Neural progenitor cell (in vitro differentiated cells): ENCODE data around the gene FYCO1.

ENCODE experiments used
- EZH2 ChIP-seq: fragments of 200-600 bp; sonication (generic); IDR thresholded peaks from 2 replicates; pipeline ENCODE4 v1.6.1; 2017; ENCODE audit warnings: antibody characterized with exemption, mild to moderate bottlenecking, moderate library complexity
- TF ChIP-seq, protein P1 (sequence below): fragments of 200-600 bp; sonication (generic); IDR thresholded peaks from 2 replicates; pipeline ENCODE4 v1.5.1; 2017; ENCODE audit warnings: antibody characterized with exemption, mild to moderate bottlenecking

DNA sequence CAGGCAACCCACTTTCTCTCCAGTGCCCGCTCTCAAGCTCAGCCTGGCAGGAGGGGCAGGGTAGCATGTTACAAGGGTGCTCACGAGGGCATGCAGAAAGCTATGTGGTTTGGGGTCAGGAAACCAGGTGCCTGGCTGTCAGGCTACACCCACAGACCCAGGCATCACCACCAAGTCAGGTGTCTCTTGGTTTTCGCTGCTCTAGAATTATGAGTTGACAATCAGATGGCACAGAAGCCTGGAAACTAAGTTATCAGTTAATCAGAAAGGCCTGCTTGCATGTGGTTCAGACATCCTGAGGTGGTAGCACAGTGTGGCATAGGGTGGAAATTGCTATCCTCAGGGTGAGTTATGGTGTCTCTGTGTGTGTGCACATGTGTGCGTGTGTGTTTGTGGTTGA lies 125.5 kb downstream of the FYCO1 start:
- TF ChIP-seq, protein P1, sequence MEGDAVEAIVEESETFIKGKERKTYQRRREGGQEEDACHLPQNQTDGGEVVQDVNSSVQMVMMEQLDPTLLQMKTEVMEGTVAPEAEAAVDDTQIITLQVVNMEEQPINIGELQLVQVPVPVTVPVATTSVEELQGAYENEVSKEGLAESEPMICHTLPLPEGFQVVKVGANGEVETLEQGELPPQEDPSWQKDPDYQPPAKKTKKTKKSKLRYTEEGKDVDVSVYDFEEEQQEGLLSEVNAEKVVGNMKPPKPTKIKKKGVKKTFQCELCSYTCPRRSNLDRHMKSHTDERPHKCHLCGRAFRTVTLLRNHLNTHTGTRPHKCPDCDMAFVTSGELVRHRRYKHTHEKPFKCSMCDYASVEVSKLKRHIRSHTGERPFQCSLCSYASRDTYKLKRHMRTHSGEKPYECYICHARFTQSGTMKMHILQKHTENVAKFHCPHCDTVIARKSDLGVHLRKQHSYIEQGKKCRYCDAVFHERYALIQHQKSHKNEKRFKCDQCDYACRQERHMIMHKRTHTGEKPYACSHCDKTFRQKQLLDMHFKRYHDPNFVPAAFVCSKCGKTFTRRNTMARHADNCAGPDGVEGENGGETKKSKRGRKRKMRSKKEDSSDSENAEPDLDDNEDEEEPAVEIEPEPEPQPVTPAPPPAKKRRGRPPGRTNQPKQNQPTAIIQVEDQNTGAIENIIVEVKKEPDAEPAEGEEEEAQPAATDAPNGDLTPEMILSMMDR = no peak
- no peak for TF ChIP-seq EZH2
